ENCODE measurements around the gene SETD3.

- TF ChIP-seq CTCF (IDR thresholded peaks at IDR 0.05) (no peak), POLR2A (IDR thresholded peaks at IDR 0.05) (no peak), POLR2AphosphoS5 (IDR thresholded peaks at IDR 0.05) (no peak)
Observed at GRCh38 chr14:99529899-99530298, 49.2 kb upstream of the SETD3 start.

All from stomach (tissue), 4 donors.